CD4-positive, alpha-beta T cell treated with Interleukin-1 beta for 1 hour (primary cell): ENCODE results near the gene NUCB1.
"Not testable (repeated sequence)": the region's sequence is repeated elsewhere in the genome, so short reads cannot be mapped to it uniquely, and the experiment has no call there.

Experiments
- DNase-seq, 2 donors: peaks; one replicate each; pipeline ENCODE4 v3.0.0-alpha.2; 2020 to 2022

Gene NUCB1

GRCh38 chr19:48906324-48906723 is 6.2 kb downstream of the NUCB1 start:
- no peak for DNase-seq

GRCh38 chr19:48907671-48908070 is 7.6 kb downstream of the NUCB1 start:
- DNase-seq = peak in 1 of 2 donors; percentile 34

- not testable (repeated sequence) for DNase-seq
Observed at GRCh38 chr19:48909424-48910077, 9.4 kb downstream of the NUCB1 start.

- DNase-seq = no peak
Observed at GRCh38 chr19:48910803-48911202, 10.7 kb downstream of the NUCB1 start.

GRCh38 chr19:48913114-48913889 is 13.2 kb downstream of the NUCB1 start:
- peak; percentile 9 to 37 for DNase-seq

- no peak for DNase-seq
Observed at GRCh38 chr19:48914181-48914580, 14.1 kb downstream of the NUCB1 start.

- no peak for DNase-seq
Observed at GRCh38 chr19:48915757-48916156, 15.6 kb downstream of the NUCB1 start.

- DNase-seq = no peak
Observed at GRCh38 chr19:48918071-48918470, 18.0 kb downstream of the NUCB1 start.

- DNase-seq = peak; percentile 22 to 28
Observed at GRCh38 chr19:48918801-48919247, 18.7 kb downstream of the NUCB1 start.

- DNase-seq = not testable (repeated sequence)
Observed at GRCh38 chr19:48919271-48919670, 19.2 kb downstream of the NUCB1 start.

- no peak for DNase-seq
Observed at GRCh38 chr19:48920949-48921348, 20.8 kb downstream of the NUCB1 start.

- no peak for DNase-seq
Observed at GRCh38 chr19:48921721-48922500, 21.8 kb downstream of the NUCB1 start.

GRCh38 chr19:48922548-48923490 is 22.7 kb downstream of the NUCB1 start:
- DNase-seq = no peak

GRCh38 chr19:48925240-48925843 is 25.2 kb downstream of the NUCB1 start:
- no peak for DNase-seq

- not testable (repeated sequence) for DNase-seq
Observed at GRCh38 chr19:48925890-48926289, 25.8 kb downstream of the NUCB1 start.

GRCh38 chr19:48926909-48927308 is 26.8 kb downstream of the NUCB1 start:
- DNase-seq = no peak

GRCh38 chr19:48927692-48928091 is 27.6 kb downstream of the NUCB1 start:
- DNase-seq = not testable (repeated sequence)

GRCh38 chr19:48928164-48929025 is 28.3 kb downstream of the NUCB1 start:
- no peak for DNase-seq

- DNase-seq = peak; percentile 90 to 92
Observed at GRCh38 chr19:48933382-48933932, 33.3 kb downstream of the NUCB1 start, which contains the start of gene DHDH. Gene DHDH, plus strand, starts transcription at chr19:48933699. Its CDS starts 23 bp downstream, at chr19:48933722.

GRCh38 chr19:48934837-48935236 is 34.7 kb downstream of the NUCB1 start:
- DNase-seq = no peak
